Fibroblast of skin of back (primary cell): ENCODE measurements around the gene KIF16B. TPM values are rescaled to one million over a fixed set of nuclear protein-coding genes. Genes with fewer than 3 reads are reported as not detected.
"Not testable (repeated sequence)": the region's sequence is repeated elsewhere in the genome, so short reads cannot be mapped to it uniquely, and the experiment has no call there.

ENCODE experiments used
- DNase-seq: peaks from one replicate; pipeline ENCODE4 v3.0.0-alpha.2; 2013
- polyA plus RNA-seq, 2 experiments: library from polyadenylated mRNA; unstranded; fragments of 120-200 nt; gene quantifications; one replicate each; pipeline ENCODE4 v1.2.1, GENCODE V29; 2013; ENCODE audit not compliant: insufficient read length in 2 of 2

The KIF16B gene, protein sequence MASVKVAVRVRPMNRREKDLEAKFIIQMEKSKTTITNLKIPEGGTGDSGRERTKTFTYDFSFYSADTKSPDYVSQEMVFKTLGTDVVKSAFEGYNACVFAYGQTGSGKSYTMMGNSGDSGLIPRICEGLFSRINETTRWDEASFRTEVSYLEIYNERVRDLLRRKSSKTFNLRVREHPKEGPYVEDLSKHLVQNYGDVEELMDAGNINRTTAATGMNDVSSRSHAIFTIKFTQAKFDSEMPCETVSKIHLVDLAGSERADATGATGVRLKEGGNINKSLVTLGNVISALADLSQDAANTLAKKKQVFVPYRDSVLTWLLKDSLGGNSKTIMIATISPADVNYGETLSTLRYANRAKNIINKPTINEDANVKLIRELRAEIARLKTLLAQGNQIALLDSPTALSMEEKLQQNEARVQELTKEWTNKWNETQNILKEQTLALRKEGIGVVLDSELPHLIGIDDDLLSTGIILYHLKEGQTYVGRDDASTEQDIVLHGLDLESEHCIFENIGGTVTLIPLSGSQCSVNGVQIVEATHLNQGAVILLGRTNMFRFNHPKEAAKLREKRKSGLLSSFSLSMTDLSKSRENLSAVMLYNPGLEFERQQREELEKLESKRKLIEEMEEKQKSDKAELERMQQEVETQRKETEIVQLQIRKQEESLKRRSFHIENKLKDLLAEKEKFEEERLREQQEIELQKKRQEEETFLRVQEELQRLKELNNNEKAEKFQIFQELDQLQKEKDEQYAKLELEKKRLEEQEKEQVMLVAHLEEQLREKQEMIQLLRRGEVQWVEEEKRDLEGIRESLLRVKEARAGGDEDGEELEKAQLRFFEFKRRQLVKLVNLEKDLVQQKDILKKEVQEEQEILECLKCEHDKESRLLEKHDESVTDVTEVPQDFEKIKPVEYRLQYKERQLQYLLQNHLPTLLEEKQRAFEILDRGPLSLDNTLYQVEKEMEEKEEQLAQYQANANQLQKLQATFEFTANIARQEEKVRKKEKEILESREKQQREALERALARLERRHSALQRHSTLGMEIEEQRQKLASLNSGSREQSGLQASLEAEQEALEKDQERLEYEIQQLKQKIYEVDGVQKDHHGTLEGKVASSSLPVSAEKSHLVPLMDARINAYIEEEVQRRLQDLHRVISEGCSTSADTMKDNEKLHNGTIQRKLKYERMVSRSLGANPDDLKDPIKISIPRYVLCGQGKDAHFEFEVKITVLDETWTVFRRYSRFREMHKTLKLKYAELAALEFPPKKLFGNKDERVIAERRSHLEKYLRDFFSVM (N-terminal part only)
- polyA plus RNA-seq (2013, experiment 1 of 2; ENCODE audit: insufficient read length), result 8.0 TPM
- polyA plus RNA-seq (2013, experiment 2 of 2; ENCODE audit: insufficient read length), result 9.1 TPM

DNA sequence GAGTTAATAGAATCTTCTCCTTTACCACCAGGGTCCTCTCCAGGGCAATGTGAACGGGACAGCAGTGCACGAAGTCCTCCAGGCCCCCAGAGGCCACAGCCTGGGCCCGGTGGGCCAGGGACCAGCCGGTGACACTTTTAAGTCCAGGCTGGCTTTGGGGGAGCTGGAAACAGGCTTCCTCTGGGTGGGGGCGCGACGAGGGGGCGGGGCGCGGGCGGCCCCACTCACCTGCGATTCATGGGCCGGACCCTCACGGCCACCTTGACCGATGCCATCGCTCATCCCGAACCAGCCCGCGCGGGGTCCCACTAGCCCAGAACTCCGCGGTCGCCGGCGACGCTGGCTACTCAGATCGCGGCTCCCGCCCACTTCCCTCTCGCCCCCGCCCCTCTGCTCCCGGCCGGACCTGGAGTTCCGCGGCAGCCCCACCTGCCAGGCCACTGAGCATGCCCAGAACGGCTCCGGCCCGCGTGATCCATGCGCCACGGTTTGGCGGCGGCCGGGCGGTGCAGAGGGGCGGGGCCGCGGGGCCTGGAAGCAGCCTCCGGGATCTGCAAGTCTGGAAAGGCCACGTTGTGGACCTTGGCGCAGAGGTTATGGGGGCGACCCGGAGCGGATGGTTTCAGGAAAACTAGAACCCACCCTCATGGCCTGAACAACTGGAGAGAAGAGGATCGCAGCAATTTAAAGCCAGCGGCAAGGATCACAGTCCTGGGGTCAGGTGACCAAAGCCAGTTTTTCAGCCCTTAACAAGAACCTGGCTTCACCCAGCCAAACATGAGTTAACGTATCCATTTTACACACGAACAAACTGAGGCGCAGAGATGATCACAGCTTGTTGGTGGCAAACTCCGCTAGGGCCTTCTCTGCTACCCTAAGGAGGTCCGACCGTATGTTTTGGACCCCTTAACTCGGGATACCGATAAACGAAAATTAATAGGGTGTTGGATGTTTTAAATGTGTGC, at the start of gene KIF16B:
Gene KIF16B (minus strand): TSS at position 448 of the 965 bp plus-strand sequence. CDS start 173 bp downstream, at position 275.
- peak; percentile 85 for DNase-seq

DNA sequence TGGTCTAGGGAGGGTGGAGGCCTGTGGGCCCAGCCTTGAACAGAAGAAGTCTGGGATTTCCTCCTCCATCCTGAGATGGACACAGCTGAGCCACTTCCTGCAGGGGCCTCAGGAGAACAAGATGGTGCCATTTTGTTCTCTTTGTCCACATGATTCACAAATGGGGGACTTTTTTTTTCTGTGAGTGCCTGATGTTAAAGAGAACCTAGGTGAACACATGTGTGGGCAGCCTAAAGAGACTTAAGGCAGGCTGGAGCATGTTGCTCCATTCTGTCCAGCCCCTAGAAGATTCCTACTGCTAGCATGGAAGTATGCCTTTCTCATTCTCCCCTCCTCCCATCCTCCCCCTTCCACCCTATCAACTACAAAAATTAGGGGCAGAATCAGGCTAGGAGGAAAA, 49.3 kb upstream of the KIF16B start:
- DNase-seq, result no peak

DNA sequence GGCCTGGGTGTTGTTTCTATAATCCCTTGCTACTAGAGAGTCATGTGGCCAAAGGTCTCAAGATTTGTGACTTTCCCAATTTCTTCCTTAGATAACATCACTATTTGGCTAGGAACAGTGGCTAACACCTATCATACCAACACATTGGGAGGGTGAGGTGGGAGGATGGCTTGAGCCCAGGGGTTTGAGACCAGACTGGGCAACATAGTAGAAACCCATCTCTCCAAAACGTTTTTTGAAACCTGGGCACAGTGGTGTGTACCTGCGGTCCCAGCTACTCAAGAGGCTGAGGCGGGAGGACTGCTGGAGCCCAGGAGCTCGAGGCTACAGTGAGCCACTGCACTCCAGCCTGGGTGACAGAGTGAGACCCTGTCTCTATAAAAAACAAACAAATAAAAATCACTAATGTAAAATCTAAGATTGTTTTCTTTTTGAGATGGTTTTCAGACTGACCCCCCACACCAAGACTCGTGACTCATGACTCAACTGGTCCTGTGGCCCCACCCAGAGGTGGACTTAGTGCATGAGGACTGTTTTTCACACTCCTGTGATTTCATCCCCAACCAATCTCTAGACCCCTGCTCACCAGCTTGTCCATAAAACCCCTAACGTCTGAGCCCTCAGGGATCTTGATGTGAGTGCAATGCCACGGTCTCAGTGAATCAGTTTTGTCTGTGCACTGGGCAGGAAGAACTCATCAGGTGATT, 48.3 kb upstream of the KIF16B start:
- no peak for DNase-seq

DNA sequence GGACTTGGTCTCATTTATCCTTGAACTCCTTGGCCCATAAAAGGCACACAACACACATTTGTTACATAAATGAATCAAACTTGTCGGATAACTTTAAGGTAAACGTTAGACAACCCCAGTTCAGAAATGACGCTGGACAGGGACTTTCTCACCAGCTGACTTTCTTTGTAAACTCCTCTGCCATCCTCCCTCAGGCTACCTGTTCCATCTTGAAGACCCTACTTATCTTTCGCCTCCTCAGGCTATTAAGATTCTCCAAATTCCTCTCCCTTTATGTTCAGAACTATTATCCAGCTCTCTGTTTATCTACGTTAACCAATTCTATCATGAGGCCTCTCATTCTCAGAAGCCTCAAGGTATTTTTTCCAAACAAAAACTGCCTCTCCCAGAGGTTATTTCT, 47.7 kb upstream of the KIF16B start:
- DNase-seq, result no peak

DNA sequence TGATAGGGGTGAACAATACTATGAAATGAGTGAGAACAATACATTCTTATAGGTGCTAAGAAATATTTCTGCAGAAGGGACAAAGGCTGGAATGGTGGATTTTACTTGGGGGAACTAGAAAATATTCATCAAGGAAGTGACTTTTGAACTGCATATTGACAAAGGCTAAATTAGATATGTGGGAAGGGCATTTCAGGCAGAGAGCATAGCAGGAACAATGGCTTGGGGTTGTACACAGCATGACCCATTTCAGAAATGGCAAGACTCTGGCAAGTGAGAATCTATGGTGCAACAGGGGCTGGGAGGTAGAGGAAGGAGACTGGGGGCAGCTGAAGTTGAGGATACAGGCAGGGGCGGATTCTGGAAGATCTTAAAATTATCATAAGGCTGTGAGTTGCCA, 46.7 kb upstream of the KIF16B start:
- DNase-seq, result no peak

DNA sequence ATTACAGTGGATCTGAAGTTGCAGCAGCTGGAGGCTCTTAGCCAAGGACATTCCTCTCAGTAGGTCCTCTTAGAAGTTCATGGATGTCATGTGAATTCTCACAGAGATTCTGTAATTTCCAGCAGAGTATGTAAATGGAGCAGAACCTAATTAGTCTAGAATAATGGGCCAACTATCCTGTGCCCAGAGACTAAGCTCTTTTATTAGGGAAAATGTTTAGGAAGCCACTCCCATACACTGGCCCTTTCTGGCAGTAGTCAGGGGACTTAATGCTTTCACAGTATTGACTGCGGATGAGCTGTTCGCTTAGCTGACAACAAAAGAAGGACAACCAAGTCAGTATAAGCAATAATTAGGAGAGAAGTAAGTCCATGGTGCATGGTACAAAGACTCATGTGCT, 43.8 kb upstream of the KIF16B start:
- DNase-seq, result no peak

DNA sequence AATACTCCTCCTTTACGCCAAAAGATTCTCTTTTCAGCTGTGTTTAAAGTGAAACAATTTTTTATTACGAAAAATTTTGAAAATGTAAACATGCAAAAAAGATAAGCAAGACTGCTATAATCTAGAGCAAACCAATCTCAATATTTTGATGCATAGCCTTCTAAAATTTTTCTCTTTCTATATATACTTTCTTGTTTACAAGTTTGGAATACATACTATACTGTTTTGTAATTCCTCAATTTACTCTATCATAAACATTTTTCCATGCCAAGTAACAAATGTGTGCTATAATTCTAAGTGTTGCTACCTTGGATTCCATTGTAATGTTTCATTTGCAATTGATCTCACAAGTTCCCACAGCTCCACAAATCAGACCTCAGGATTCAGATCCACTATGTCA, 43.1 kb upstream of the KIF16B start:
- DNase-seq, result no peak

DNA sequence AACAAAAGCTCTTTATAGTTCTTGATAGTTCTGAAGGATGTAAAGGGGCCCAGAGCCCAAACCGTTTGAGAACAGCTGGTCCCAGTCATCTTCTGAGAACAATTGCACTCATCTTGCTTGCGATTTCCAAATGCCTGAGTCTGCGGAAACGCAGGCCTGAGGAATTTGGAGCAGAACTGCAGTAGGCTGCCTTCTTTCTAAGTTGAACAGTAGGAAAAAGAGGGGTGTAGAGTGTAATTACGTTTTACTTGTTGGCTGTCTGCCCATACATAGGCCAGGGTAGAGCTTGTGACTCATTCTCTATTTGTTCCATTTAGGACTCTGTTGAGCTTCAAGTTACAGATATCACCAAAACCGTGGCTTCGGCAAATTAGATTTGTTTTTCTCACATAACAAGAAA, 42.0 kb upstream of the KIF16B start:
- DNase-seq, result peak; percentile 58

DNA sequence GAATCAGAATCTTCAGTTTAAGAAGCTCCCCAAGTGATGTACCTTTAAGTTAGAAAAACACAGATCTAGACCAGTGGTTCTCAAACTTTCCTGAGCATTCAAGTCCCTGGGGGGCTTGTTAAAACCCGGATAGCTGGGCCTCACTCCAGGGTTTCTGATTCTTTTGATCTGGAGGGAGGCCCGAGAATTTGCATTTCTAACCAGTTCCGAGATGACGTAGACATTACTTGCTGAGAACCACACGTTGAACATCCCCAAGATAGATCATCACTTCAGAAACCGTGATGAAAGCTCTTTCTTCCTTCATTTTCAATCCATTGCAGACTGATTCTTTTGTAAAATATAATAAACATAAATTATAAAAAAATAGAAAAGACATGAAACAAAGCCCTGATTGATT, 40.7 kb upstream of the KIF16B start:
- DNase-seq, result no peak

DNA sequence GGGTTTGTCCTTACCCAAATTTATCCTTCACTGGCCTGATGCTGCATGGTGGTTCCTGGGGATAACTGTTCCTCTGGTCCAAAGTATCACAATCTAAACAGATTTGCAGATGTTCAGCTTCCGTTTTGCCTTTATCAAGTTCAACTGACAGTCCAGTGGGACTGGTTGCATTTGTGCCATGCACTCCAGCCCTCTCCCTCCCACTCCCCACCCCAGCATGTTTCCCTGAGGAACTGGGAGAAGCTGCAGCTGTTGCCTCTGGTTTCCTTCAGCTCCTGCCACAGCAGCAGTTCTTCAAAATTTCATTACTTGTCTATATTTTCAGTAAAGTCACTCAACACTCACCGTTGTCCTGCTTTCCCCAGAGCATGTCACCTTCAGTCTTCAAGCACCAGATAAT, 39.5 kb upstream of the KIF16B start:
- no peak for DNase-seq

DNA sequence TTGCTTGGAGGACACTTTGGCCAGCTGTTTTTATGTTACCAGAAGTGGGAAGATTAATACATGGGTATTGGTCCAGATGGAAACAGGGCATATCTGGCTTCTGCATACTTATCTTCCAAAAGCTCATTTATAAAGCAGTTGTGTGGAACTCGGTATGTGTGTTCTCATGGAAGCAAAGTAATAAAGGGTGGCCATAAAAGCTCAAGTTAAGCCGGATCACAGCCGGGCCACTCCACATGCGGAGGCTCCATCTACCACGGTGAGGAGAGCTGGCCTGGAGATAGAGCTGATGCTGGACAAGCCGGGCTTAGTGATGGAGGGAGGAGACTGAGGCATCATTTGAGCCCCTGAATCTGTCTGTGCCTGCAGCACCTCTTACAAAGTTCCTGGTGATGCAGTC, 38.6 kb upstream of the KIF16B start:
- DNase-seq, result no peak

DNA sequence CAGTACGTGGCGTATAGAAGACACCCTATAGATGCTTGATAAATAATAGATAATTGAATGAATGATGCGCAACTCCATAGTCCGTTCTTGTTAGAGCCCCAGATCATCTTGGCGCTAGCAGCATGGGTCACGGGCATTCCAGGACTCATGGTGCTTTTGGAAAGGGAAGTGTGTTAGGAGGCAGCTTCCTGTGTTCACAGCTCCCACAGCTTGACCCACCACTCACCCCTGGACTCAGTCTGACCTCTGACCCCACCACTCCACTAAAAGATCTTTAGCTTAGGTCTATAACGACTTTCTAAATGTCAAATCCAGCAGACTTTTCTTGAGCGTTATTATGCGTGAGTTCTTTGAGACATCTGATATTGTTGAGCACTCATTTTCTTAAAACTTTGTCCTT, 35.8 kb upstream of the KIF16B start:
- no peak for DNase-seq

DNA sequence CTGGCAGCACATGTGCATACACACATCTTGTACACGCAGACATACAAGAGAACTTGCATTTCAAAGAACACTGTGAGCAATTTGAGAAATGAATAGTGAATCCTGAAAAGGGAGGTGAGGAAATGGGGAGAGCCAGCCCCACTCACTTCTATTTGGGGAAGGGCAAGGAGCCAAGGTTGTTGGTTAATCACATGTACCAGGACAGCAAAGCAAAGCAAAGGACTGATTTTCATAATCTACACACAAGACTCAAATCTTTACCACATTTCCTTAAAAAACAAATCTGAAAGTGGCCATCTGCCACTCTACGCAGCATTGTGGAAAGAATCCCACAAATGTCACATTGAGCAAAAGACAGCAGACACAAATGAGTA, 35.0 kb upstream of the KIF16B start:
- DNase-seq, result no peak

DNA sequence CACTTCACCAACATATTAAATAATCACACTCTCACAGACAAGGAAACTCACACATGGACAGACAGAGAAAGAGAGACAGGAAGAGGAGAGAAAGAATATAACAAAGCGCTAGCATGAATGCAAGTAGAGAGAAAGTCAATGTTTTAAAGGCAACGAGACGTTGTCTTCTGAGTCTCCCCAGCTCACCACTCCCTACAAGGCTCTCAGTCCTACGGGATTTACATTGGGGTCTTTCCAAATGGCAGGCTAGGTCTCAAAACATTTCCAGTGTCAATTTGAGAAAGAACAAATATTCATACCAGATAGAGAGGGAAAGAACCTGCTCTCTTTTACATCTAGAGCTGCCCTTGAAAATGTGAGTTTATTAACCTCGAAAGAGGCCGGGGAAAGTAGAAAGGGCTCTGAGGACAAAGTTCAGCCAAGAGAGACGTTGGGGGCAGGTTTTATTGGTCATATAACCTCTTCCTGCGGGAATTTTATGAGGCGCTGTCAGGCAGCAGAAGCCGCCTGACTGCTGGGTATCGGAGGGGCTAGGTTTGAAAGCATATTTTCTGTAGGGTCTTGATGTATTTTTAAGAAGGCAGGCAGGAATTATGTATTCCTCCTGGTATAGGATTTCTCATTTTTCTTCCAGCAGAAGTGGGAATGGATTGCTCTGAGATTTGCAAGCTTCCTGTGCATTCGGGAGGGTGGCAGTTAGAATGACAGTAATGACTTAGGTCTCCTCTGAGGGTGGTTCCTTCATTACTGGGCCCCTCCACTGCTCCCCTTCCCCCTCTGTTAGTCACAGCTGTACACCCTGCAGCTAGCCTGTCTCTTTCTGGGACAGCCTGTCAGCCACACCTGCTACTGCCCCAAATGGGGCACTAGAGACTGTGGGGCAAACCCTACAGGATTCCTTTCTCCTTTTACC, 34.4 kb upstream of the KIF16B start:
- DNase-seq, result no peak

DNA sequence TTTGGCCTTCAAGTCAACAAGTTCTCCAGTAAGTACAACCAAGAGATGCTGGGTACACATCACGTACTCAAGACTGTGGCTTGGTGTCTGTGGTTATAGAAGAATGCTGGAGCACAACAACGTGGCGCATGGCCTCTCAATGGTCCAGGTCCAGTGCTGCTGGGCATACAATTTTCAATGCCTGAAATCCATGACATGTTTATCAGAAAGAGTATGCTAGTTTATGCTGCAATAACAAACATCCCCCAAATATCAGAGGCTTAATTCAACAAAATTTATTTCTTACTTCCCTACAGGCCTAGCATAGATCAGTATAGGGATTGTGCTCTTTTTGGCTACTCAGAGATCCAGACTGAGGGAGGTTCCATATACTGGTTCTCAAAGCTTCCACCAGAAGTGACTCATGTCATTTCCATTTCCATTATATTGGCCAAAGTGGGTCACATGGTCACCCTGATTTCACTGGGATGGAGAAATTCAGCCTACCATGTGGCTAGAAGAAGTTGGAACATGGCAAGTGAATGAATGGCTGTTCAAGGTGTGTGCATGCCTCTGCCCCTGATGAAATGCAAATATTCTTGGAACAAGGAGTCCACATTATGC, 33.3 kb upstream of the KIF16B start:
- DNase-seq, result no peak

DNA sequence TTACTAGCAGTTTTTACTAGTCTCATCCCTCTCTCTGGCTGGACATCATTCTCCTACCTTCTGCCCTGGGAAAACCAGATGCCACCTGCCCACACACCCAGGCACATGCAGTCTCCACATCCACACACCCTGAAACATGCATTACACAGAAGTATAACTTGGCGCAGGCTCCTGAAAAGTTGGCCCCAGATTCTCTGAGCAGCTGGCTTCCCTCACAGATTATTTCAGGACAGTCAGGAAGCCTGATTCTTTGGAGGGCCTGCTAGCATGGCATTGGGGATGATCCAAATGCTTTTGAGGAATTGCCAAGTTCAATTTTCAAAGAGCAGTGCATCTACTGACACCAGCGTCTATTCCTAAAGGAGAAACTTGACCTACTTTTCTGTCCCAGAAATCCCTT, 27.8 kb upstream of the KIF16B start:
- DNase-seq, result no peak

DNA sequence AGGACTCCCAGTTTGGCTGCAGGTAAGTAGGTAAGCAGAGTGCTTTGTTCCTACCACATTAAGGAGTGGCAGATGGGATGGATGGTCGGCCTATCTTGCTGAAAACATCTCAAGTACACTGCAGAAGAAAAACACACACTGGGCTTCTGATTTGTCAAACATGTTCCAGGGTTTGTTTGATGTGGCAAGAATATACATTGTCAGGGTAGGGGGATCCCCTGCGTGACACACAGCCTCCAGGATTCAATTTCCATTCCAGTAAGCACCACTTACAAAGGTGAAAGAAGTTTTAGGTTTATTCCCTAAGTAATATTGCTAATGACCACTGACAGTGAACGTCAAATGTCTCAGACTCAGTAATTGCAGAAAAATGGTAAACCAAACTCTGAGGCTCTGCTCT, 26.0 kb upstream of the KIF16B start:
- no peak for DNase-seq

DNA sequence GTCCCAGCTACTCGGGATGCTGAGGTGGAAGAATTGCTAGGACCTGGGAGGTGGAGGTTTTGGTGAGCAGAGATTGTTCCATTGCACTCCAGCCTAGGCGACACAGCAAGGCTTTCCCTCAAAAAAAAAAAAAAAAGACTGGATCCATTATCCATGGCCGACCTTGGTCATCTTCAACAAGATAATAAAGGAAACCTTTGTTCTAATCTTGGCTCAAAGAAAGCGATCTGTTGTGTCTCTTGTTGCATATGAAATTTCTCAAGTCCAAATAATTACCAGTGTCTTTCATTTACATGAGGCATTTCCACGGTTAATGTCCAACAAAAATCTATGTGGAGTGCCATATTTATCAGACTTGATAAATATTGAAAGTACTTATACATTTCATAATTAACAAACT, 23.7 kb upstream of the KIF16B start:
- no peak for DNase-seq

DNA sequence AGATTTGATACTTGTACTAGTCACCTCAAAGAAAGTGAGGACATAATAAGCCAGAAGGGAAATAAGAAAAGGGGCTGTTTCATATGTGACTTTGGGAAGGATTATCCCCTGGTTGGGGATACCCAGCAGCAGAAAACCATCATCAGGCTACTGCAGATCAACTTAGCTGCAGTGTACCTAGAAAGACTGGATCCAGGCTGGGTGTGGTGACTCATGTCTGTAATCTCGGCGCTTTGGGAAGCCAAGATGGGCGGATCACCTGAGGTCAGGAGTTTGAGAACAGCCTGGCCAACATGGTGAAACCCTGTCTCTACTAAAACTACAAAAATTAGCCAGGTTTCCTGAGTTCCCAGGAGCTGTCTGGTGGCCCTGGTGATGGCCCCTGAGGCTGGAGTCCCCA, 23.2 kb upstream of the KIF16B start:
- not testable (repeated sequence) for DNase-seq
